Stimulated activated CD8-positive, alpha-beta memory T cell treated with anti-CD3 and anti-CD28 coated beads, Interleukin-15, amount 100 ng/mL, for 4 hours (primary cell): ENCODE results near the gene KRTAP5-10.
"Not testable (repeated sequence)": the region's sequence is repeated elsewhere in the genome, so short reads cannot be mapped to it uniquely, and the experiment has no call there.

Experiments used
- DNase-seq, 2 donors: peaks; one replicate each; pipeline ENCODE4 v3.0.0-alpha.2; 2020; ENCODE audit warnings: low read depth in 2 of 2

Gene KRTAP5-10

GRCh38 chr11:71542879-71543777 lies 22.2 kb upstream of the KRTAP5-10 start:
- DNase-seq = no peak

- no peak for DNase-seq
Observed at GRCh38 chr11:71543866-71544265, 21.5 kb upstream of the KRTAP5-10 start.

- no peak for DNase-seq
Observed at GRCh38 chr11:71544525-71545214, 20.7 kb upstream of the KRTAP5-10 start.

- DNase-seq = no peak
Observed at GRCh38 chr11:71545405-71545966, 19.9 kb upstream of the KRTAP5-10 start.

- no peak for DNase-seq
Observed at GRCh38 chr11:71548120-71548519, 17.2 kb upstream of the KRTAP5-10 start, which contains the start of gene KRTAP5-9. TSS of gene KRTAP5-9 (plus strand) at chr11:71548420. CDS start at chr11:71548658, 238 bp downstream.

GRCh38 chr11:71548716-71549151 lies 16.6 kb upstream of the KRTAP5-10 start:
- no peak for DNase-seq

- no peak for DNase-seq
Observed at GRCh38 chr11:71551711-71552110, 13.7 kb upstream of the KRTAP5-10 start.

GRCh38 chr11:71554996-71555395 lies 10.4 kb upstream of the KRTAP5-10 start:
- no peak for DNase-seq

GRCh38 chr11:71555508-71555907 lies 9.9 kb upstream of the KRTAP5-10 start:
- no peak for DNase-seq

- no peak for DNase-seq
Observed at GRCh38 chr11:71556018-71556417, 9.3 kb upstream of the KRTAP5-10 start.

- DNase-seq = no peak
Observed at GRCh38 chr11:71557257-71557656, 8.1 kb upstream of the KRTAP5-10 start.

- no peak for DNase-seq
Observed at GRCh38 chr11:71558996-71559395, 6.4 kb upstream of the KRTAP5-10 start.

- DNase-seq = no peak
Observed at GRCh38 chr11:71562120-71562519, 3.2 kb upstream of the KRTAP5-10 start.

GRCh38 chr11:71563406-71563805 lies 2.0 kb upstream of the KRTAP5-10 start:
- DNase-seq = no peak

GRCh38 chr11:71564430-71564829 lies 933 bp upstream of the KRTAP5-10 start:
- no peak for DNase-seq

GRCh38 chr11:71566081-71566620 lies 788 bp downstream of the KRTAP5-10 start:
- DNase-seq = no peak

- DNase-seq = not testable (repeated sequence)
Observed at GRCh38 chr11:71566626-71567599, 1.6 kb downstream of the KRTAP5-10 start.

GRCh38 chr11:71567633-71568032 lies 2.3 kb downstream of the KRTAP5-10 start:
- DNase-seq = not testable (repeated sequence)

- DNase-seq = no peak
Observed at GRCh38 chr11:71568704-71569349, 3.5 kb downstream of the KRTAP5-10 start.

GRCh38 chr11:71571101-71571850 lies 5.9 kb downstream of the KRTAP5-10 start:
- DNase-seq = not testable (repeated sequence)
